ENCODE data around the gene COLQ.

Gene COLQ

GRCh38 chr3:15454965-15455364 is 66.5 kb downstream of the COLQ start:
- DNase-seq (ENCODE audit: low read depth in 3 of 3): no peak

- DNase-seq (ENCODE audit: low read depth in 3 of 3): no peak
These were observed 67.4 kb downstream of the COLQ start for GRCh38 chr3:15453991-15454625.

- DNase-seq (ENCODE audit: low read depth in 3 of 3): no peak
These were observed 68.0 kb downstream of the COLQ start for GRCh38 chr3:15453501-15453900.

GRCh38 chr3:15452961-15453360 is 68.5 kb downstream of the COLQ start:
- no peak for DNase-seq (ENCODE audit: low read depth in 3 of 3)

- DNase-seq (ENCODE audit: low read depth in 3 of 3): no peak
These were observed 69.3 kb downstream of the COLQ start for GRCh38 chr3:15452156-15452555.

GRCh38 chr3:15451216-15452113 is 70.0 kb downstream of the COLQ start:
- no peak for DNase-seq (ENCODE audit: low read depth in 3 of 3)

GRCh38 chr3:15450438-15451215 is 70.9 kb downstream of the COLQ start:
- DNase-seq (ENCODE audit: low read depth in 3 of 3): no peak

GRCh38 chr3:15449489-15450224 is 71.8 kb downstream of the COLQ start:
- no peak for DNase-seq (ENCODE audit: low read depth in 3 of 3)

GRCh38 chr3:15443826-15444524 is 77.5 kb downstream of the COLQ start:
- no peak for DNase-seq (ENCODE audit: low read depth in 3 of 3)

- DNase-seq (ENCODE audit: low read depth in 3 of 3): no peak
These were observed 80.6 kb downstream of the COLQ start for GRCh38 chr3:15440891-15441290.

GRCh38 chr3:15439476-15439875 is 82.0 kb downstream of the COLQ start:
- no peak for DNase-seq (ENCODE audit: low read depth in 3 of 3)

- DNase-seq (ENCODE audit: low read depth in 3 of 3): no peak
These were observed 82.5 kb downstream of the COLQ start for GRCh38 chr3:15438983-15439382.

- DNase-seq (ENCODE audit: low read depth in 3 of 3): no peak
These were observed 85.3 kb downstream of the COLQ start for GRCh38 chr3:15436246-15436645.

- DNase-seq (ENCODE audit: low read depth in 3 of 3): no peak
These were observed 86.8 kb downstream of the COLQ start for GRCh38 chr3:15434756-15435155.

- DNase-seq (ENCODE audit: low read depth in 3 of 3): no peak
These were observed 88.0 kb downstream of the COLQ start for GRCh38 chr3:15433531-15433930.

- no peak for DNase-seq (ENCODE audit: low read depth in 3 of 3)
These were observed 90.2 kb downstream of the COLQ start for GRCh38 chr3:15431256-15431837.

- DNase-seq (ENCODE audit: low read depth in 3 of 3): no peak
These were observed 90.9 kb downstream of the COLQ start for GRCh38 chr3:15430624-15431023.

GRCh38 chr3:15429080-15429479 is 92.4 kb downstream of the COLQ start:
- no peak for DNase-seq (ENCODE audit: low read depth in 3 of 3)

- DNase-seq (ENCODE audit: low read depth in 3 of 3): peak in 1 of 3 donors; percentile 9
These were observed 93.0 kb downstream of the COLQ start for GRCh38 chr3:15428539-15428938.

- no peak for DNase-seq (ENCODE audit: low read depth in 3 of 3)
These were observed 93.5 kb downstream of the COLQ start for GRCh38 chr3:15427981-15428380.
